Measurements from ENCODE around the gene KLF7. TPM values are rescaled to one million over a fixed set of nuclear protein-coding genes. Genes with fewer than 3 reads are reported as not detected.

KLF7 gene
- total and polyA plus RNA-seq, 2 donors (not counting 3 experiments of a cell fraction or from before 2014, with no cell fraction given): 32.8 to 42.9 TPM

DNA sequence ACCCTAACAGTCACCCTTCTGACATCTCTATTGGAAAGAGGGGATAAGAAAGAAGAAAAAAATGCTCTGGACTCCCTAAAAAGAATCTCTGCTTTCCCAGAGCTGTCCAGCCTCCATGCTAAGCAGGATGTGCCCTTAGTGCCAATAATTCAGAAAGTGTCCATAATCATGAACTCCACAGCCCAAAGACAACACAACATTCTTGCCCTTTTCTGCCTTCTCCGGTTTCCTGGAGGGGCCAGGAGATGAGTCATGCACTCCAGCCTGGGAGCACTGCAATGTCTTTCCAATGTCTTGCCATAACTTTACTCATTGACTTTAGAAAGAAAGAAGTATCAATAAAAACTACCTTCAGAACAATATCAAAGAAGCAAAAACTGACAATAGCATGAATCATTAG is 44.0 kb downstream of the KLF7 start:
- dilution Hi-C loops (cut with MboI; ENCODE audit: extremely low pct_ligation_motif_present, low sequenced_read_pairs) (no loop called here), intact Hi-C loops (cut with micrococcal nuclease) (loop anchor here (1.0 kb wide), 1 partner anchor 10 kb away; no protein-coding TSS in a partner anchor)
- peak overlapping the region; percentile 49 for H3K27ac ChIP-seq (ENCODE audit: insufficient read depth, low read depth, low read length)
- H3K27me3 ChIP-seq (ENCODE audit: control insufficient read depth in 2 of 2, insufficient read depth in 2 of 2, low read length in 2 of 2): no peaks in the 10 kb centered on the region
- no peaks in the 10 kb centered on the region for H4K20me1 ChIP-seq (replicated peaks; ENCODE audit: control insufficient read depth, extremely low read depth, insufficient read depth, low read length)
- H3K4me2 ChIP-seq (ENCODE audit: insufficient read depth, low read length): peak overlapping the region; percentile 20
- POLR2A ChIA-PET: no interaction called here
- peak; percentile 88 for TF ChIP-seq JUN (IDR thresholded peaks at IDR 0.05; ENCODE audit: borderline replicate concordance, insufficient read depth, insufficient read length, low read depth)
- TF ChIP-seq, protein P1, sequence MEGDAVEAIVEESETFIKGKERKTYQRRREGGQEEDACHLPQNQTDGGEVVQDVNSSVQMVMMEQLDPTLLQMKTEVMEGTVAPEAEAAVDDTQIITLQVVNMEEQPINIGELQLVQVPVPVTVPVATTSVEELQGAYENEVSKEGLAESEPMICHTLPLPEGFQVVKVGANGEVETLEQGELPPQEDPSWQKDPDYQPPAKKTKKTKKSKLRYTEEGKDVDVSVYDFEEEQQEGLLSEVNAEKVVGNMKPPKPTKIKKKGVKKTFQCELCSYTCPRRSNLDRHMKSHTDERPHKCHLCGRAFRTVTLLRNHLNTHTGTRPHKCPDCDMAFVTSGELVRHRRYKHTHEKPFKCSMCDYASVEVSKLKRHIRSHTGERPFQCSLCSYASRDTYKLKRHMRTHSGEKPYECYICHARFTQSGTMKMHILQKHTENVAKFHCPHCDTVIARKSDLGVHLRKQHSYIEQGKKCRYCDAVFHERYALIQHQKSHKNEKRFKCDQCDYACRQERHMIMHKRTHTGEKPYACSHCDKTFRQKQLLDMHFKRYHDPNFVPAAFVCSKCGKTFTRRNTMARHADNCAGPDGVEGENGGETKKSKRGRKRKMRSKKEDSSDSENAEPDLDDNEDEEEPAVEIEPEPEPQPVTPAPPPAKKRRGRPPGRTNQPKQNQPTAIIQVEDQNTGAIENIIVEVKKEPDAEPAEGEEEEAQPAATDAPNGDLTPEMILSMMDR (IDR thresholded peaks at IDR 0.05; ENCODE audit: extremely low read depth in 1 of 2, insufficient read depth in 1 of 2, low read depth in 1 of 2, low read length in 2 of 2): no peak
- TF ChIP-seq FOS (IDR thresholded peaks at IDR 0.05; ENCODE audit: borderline replicate concordance, insufficient read depth, low read length): peak; percentile 96
- no peak for TF ChIP-seq MYC (IDR thresholded peaks at IDR 0.05; ENCODE audit: low read depth, low read length)
- TF ChIP-seq, protein P2, sequence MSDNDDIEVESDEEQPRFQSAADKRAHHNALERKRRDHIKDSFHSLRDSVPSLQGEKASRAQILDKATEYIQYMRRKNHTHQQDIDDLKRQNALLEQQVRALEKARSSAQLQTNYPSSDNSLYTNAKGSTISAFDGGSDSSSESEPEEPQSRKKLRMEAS (IDR thresholded peaks at IDR 0.05; ENCODE audit: insufficient read depth, insufficient read length): no peak
- TF ChIP-seq POLR2A (IDR thresholded peaks at IDR 0.05; ENCODE audit: low read depth, low read length): peak; percentile 17
- TF ChIP-seq EZH2 (IDR thresholded peaks at IDR 0.05; ENCODE audit: borderline replicate concordance, low read depth, low read length, severe bottlenecking): no peak
- TF ChIP-seq POLR2AphosphoS5 (IDR thresholded peaks at IDR 0.05; ENCODE audit: insufficient read depth, low read depth, low read length): peak; percentile 43
- no peak overlapping the region for H2AFZ ChIP-seq (ENCODE audit: low read depth, low read length)
- FAIRE-seq (peak; percentile 93), DNase-seq (ENCODE audit: low read depth, low spot score) (peak; percentile 82)
- BruUV-seq (replicated peaks): no TSS peak
- peaks cover 9% of the 10 kb centered on the region in 2 experiments for H3K36me3 ChIP-seq (ENCODE audit: control insufficient read depth in 2 of 2, extremely low read depth in 1 of 2, insufficient read depth in 2 of 2, low read length in 2 of 2)
- H3K4me3 ChIP-seq (replicated peaks in 1 of 3; ENCODE audit: insufficient read depth in 1 of 3, low read depth in 1 of 3, low read length in 3 of 3): no peak overlapping the region
- no peaks in the 10 kb centered on the region for H3K9me1 ChIP-seq (replicated peaks; ENCODE audit: control insufficient read depth, extremely low read depth, insufficient read depth, low read length)
- H3K4me1 ChIP-seq (ENCODE audit: control insufficient read depth, extremely low read depth, insufficient read depth, low read length): peaks cover 39% of the 10 kb centered on the region
- no peaks in the 10 kb centered on the region for H3K9me3 ChIP-seq (replicated peaks; ENCODE audit: control insufficient read depth, insufficient read depth, low read length)
- CTCF ChIA-PET: interaction anchor here (1.0 to 2.2 kb wide), 3 partner anchors 10 to 140 kb away, joined by 4 to 15 read pairs (median 6); no protein-coding TSS in a partner anchor
- peaks cover 93% of the 10 kb centered on the region for H3K79me2 ChIP-seq (ENCODE audit: control insufficient read depth, insufficient read depth, low read length)
- H3K9ac ChIP-seq (replicated peaks; ENCODE audit: extremely low read depth, insufficient read depth, low read length): no peak overlapping the region
